Measurements from ENCODE around the gene ZDHHC3.
"Not testable (repeated sequence)": the region's sequence is repeated elsewhere in the genome, so short reads cannot be mapped to it uniquely, and the experiment has no call there.

Gene ZDHHC3

DNA sequence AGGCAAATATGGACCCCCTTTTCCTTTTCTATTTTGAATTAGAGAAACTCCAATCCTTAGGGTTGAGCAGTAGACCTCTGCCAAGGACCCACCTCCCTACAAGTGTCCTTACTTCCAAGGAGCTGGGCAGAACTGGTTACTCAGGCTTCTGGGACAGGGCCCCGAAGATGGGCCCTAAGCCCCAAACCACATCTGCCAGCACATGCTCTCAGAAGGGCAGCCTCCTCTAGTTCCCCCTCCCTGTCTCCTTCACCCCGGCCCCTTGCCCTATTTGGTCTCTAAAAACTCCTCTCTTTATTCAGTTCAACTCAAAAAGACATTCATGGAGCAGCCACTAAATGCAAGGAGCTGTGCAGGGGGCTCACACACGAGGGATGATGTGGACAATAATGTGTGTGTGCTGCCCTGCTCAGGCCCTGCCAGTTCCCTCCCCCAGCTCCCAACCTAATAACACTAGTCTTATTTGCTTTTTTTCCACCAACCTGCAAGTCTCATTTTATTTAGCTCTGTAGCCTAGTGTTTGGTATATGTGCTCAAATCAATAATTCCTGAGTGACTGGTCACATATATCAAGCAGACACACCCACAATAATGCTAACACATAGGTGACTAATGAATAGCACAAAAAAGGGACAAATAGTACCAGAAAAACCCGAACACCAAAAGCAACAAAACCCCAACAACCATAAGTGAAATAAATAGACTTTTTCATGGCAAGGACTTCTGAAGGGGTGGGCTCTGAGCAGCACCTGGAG lies 12.2 kb downstream of the ZDHHC3 start:
- no peak for DNase-seq

GRCh38 chr3:44962621-44963393 lies 13.2 kb downstream of the ZDHHC3 start:
- peak; percentile 24 for DNase-seq

DNA sequence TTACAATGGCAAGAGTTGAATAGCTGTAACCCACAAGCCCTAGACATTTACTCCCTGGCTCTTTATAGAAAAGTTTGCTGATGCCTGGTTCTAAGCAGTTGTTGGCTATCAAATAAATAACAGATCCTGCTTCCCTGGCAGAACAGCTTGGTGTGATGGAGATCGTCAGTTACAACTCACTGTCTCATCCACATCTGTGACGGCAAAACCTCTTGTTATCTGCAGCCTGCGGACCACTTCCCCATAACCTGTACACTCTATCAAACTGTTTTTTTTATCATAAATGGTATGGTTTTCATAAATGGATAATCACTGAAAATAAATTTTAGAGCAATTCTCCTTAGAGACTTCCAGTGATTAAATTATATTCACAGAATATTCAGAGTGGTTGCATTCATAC lies 14.1 kb downstream of the ZDHHC3 start:
- no peak for DNase-seq

DNA sequence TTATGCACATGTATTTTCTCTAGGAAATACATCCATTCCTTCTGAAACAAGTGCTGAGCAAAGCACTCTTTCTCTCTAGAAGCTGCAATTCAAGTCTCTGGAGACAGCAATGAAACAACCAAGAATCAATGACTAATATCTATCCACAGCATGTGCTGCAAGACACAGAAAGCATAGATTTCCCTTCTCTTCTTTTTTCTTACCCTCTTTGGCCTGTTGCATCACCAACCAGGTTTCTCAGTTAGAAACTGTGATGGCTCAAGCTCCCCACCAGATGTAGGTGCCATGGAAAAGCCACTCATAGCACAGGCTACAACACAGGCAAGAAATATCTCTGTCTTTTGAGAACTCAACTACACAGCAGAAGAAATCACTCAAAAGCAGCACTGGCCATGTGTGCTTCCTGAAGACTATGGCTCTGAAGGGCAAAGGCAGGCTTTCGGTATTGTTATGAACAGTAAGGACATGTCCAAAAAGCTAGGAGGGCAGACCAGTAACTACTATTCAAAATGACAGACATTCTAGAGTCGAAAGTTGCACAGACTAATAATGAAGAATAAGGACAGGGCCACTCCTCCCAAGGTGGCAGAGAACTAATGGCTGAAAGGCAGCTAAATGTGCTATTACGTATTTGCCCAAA lies 15.5 kb downstream of the ZDHHC3 start:
- DNase-seq, result no peak

DNA sequence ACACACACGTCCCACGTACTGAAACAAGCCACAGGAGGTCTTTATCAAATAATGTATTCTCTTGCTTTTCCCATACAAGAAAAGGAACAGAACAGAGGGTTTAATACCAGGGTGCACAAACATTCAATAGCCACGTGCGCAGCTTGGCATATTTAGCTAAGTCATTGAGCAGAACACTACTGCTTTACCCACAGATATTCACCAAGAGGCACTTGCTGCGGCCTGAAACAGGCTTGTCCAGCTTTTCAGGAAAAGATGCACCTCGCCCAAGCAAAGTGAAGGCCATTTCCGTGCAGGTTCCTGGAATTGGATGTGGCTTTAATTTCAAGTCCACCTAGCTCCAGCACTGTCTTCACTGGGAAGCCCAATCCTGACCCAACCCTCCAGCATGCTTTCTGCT lies 17.6 kb downstream of the ZDHHC3 start:
- no peak for DNase-seq

- DNase-seq, result no peak
Observed at GRCh38 chr3:44957986-44958385, 18.0 kb downstream of the ZDHHC3 start.

- DNase-seq, result no peak
Observed at GRCh38 chr3:44955917-44956316, 20.1 kb downstream of the ZDHHC3 start.

DNA sequence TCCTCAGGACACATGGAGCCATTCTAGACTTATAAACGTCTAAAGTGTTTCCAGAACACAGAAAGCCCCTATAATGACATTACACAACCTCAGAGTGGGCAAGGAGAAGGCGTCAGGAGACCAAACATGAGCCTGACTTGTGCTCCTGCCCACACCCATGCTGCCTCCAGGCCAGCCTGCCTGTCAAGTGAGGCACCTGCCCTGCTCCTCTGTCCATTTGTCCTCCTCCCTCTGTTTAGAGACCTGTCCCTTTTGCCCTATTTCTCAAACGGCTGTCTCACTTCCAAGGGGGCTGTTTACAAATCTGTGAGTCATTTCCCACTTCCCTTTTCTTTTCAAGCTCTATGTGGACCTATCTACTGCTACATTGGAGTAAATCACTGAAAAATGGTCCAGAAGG lies 21.0 kb downstream of the ZDHHC3 start:
- DNase-seq, result no peak

- DNase-seq, result no peak
Observed at GRCh38 chr3:44954304-44954703, 21.7 kb downstream of the ZDHHC3 start.

- DNase-seq, result no peak
Observed at GRCh38 chr3:44952689-44953088, 23.3 kb downstream of the ZDHHC3 start.

GRCh38 chr3:44950275-44950734 lies 25.7 kb downstream of the ZDHHC3 start:
- DNase-seq, result no peak

- DNase-seq, result not testable (repeated sequence)
Observed at GRCh38 chr3:44949770-44950169, 26.2 kb downstream of the ZDHHC3 start.

- no peak for DNase-seq
Observed at GRCh38 chr3:44948239-44948638, 27.7 kb downstream of the ZDHHC3 start.

DNA sequence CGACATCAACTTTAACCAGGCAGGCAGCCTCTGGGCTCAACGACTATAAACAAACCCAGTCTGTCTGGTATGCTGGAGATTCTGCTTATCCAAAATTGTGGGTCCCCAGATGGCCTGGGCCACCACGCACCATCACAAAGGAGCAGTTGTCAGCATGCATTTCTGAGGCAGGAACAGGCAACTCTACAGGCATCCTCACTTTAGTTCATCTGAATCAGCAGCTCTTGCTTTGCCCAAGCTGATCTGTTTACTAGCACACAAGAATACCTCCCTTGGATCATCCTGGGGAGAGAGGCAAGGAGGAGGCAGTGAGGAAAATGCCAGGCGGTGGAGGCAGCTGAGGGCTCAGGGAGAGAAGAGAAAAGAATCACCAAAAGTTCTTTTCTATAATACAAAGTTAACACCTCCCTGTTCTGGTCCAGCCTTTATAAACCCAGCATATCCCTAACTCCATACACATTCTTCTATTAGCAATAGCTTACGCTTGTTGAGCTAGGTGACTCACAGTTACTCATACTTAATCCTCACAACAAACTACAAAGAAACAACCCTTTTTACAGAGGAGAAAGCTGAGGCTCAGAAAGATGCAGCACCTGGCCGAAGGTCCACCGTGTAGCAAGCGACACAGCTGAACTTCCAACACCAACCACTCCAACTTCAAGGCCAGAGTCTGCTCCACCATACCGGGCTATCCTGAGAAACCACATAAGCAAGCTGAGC lies 33.6 kb downstream of the ZDHHC3 start:
- DNase-seq, result no peak

DNA sequence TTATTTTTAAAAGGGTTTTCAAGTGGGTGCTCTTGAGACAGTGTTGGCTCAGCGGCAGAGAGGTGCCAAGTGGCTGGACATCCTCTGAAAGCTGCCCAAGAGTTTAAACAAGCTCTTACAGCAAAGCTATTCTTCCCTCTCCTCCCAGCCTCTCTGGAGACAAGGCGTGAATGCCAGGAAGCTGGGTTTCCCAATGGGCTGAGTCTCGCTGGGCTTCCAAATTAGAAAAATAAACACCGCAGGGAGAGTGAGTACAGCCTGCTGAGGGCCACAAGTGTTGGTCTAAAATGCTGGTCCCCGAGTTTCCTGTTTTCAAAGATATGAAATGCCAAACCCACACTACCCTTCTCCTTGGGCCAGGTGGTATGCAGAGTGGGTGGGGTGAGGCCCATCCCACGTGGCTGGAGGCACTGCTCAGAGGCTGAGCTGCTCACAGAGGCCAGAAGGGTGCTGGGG lies 36.4 kb downstream of the ZDHHC3 start:
- DNase-seq, result no peak

DNA sequence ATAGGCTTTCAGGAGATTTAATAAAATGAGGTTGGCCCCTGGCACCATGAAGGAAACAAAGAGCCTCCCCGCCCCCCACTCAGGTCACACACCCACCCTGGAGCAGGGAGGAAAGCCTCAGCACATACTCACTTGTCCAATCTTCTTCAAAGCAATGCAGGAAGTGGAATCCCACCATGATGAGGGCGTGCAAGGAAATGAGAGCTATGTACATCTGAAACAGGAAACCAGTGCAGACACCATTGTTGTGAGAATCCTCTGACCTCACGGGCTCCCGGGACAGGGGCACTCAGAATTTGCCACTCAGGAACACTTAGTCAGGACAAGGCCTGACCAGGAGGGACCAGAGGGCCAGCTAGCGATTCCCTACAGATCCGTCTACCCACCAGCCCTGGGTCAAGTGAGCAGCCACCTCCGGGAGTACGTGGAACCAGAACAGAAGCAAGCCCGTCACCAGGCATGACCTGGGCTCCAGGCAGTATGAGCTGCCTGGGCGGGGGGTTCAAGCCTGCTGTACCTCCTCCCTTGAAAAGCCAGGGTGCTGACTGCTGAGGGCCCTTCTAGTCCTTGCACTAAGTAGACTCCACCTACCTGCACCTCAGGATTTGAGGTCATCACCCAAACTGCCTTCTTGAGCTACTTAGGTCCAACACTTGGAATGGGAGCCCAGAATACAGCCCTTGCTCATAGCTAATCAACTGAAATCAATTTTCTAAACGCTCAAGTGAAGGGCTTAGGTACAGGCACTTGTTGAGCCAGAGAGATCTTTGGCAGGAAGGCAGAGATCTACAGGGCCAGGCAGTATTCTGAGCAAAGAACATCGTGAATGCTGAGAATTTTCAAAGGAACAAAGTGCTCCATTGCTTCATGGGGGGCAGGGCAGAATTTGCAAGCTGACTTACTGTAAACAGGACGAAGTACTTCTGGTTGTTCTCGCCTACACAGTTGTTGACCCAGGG lies 42.7 kb downstream of the ZDHHC3 start:
- no peak for DNase-seq

GRCh38 chr3:44932271-44932670 lies 43.7 kb downstream of the ZDHHC3 start:
- no peak for DNase-seq

- DNase-seq, result no peak
Observed at GRCh38 chr3:44931791-44932190, 44.2 kb downstream of the ZDHHC3 start.

GRCh38 chr3:44930911-44931310 lies 45.1 kb downstream of the ZDHHC3 start:
- DNase-seq, result no peak

DNA sequence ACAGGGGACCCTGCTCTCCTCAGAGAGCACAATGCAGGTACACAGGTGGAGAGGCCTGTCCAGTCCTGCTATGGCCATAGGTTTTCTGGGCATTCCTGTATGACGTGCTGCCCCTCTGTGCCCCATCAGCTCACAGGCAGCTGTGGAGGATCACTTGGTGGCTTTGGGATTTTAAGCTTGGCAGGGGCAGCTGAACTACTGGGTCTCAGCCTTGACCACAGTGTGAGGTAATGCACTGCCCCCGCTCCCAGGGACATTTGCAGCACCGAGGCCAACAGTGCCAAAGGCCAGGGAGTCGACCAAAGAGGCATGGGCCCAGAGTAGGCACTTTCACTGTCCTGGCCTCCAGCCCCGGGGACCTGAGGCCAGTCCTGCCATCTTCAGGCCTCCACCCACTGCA lies 46.2 kb downstream of the ZDHHC3 start:
- DNase-seq, result no peak

DNA sequence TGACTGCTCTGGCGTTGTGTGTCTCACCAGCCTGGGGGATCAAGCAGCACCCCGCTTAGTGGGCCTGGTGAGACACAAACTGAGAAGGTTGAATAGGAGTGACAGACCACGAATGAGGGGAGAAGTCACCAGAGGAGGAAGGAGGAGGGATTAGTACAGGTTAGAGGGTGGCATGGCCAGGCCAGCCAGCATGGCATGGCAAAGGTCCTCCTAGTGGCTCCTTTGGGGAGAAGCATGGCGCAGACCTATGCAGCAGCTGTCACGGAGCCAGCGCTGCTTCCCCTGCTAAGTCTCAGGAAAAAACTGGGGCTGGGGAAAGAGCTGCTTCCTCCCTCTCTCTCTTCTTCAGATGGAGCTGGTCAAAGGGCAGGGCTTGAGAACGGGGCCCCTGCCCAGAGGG lies 48.6 kb downstream of the ZDHHC3 start:
- DNase-seq, result no peak

DNA sequence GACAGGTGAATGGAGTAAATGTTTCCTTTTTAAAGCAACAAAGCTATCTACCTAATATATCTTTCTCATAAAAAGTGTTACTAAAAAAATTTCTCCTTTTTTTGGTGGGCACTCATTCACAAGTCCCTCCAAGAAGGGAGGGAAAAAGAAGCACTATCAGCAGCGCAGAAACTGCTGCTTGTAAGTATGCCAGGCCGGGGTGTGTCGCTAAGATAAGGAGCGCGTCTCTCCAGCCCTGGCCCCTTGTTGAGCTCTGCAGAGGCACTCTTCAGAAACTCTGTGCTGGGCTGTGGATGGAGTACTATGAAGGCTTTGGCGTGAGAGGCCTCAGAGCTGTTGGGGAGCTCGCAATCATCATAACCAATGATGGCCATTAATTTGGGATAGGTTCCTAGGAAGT lies 49.1 kb downstream of the ZDHHC3 start:
- DNase-seq, result no peak
